ENCODE results near the gene PSME3IP1.

DNA sequence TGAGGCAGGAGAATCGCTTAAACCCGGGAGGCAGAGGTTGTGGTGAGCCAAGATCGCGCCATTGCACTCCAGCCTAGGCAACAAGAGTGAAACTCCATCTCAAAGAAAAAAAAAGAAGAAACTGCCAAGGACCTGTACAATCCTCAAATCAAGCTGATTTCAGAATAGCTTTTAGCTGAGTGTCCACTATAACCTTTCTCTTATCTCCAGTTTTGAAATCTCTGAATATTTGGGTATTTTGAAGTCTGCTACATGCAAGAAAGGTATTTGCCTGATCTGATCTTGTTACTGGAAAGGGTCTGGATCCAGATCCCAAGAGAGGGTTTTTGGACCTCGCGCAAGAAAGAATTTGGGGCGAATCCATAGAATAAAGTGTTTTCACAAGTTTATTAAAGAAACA is 40.1 kb upstream of the PSME3IP1 start:
- TF ChIP-seq REST (IDR thresholded peaks at IDR 0.05; ENCODE audit: insufficient read depth in 1 of 2, low read depth in 2 of 2, low read length in 2 of 2) (no peak), POLR2AphosphoS5 (IDR thresholded peaks at IDR 0.05; ENCODE audit: low read depth, low read length) (no peak), SIN3A (IDR thresholded peaks at IDR 0.05; ENCODE audit: borderline replicate concordance, insufficient read depth, low read length) (no peak)

Data from PFSK-1 (cell line).